NCI-H1105 treated with DMSO at 0.1 percent for 48 hours (cell line): Measurements from ENCODE around the gene CSAG1.
"Not testable (repeated sequence)": the region's sequence is repeated elsewhere in the genome, so short reads cannot be mapped to it uniquely, and the experiment has no call there.

Experiments used
- DNase-seq: peaks from one replicate; lab custom pipeline; 2025; lab: John Stamatoyannopoulos, UW

CSAG1 gene

DNA sequence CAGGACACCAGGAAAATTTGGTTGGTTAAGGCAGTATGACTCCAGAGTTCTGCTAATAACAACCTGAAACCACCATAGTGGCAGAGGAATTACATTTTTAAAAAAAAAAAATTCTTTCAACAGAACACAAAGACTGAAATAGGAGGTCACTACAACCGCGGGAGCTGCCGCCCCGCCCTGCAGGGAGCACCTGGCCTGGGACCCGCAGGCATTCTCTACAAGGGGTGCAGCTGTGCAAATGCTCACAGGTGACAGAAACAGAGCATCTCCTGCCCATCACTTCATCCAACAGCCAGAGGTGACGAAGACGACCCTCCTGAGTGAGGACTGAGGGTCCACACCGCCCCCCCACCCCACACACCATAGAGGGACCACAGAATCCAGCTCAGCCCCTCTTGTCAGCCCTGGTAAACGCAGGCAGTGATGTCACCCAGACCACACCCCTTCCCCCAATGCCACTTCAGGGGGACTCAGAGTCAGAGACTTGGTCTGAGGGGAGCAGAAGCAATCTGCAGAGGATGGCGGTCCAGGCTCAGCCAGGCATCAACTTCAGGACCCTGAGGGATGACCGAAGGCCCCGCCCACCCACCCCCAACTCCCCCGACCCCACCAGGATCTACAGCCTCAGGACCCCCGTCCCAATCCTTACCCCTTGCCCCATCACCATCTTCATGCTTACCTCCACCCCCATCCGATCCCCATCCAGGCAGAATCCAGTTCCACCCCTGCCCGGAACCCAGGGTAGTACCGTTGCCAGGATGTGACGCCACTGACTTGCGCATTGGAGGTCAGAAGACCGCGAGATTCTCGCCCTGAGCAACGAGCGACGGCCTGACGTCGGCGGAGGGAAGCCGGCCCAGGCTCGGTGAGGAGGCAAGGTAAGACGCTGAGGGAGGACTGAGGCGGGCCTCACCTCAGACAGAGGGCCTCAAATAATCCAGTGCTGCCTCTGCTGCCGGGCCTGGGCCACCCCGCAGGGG lies 35.3 kb downstream of the CSAG1 start, which contains the start of gene MAGEA3:
MAGEA3 (plus strand) TSS at position 843 of the 980 bp plus-strand sequence. CDS start 2,039 bp downstream, outside the sequence.
- not testable (repeated sequence) for DNase-seq

DNA sequence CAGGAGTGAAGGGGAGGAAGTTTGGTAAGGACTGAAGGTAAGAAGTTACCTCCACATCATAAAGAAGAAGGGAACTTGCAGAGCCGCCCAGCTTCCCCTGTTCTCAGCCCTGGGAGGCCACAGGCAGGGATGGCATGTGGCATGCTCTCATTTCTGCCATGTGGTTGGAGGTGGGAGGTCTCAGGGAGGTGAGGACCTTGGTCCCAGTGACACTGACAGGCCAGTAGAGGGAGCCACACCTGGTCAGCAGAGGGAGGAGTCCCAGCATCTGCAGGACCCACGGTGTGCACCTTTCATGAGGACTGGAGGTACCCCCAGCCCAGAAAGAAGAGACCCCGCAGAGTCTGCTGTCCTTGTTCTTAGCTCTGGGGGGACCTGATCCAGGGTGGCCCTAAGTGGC lies 52.5 kb downstream of the CSAG1 start:
- not testable (repeated sequence) for DNase-seq
